GM19239 (cell line): Measurements from ENCODE around the gene USP48.

Source experiments
- DNase-seq: peaks from one replicate; pipeline ENCODE4 v3.0.0; 2011; ENCODE audit warnings: low spot score; ENCODE audit not compliant: insufficient read length
- FAIRE-seq: peaks from 2 replicates; lab custom pipeline; 2011; peaks lifted over from hg19 to GRCh38; lab: Jason Lieb, UNC

Gene USP48

DNA sequence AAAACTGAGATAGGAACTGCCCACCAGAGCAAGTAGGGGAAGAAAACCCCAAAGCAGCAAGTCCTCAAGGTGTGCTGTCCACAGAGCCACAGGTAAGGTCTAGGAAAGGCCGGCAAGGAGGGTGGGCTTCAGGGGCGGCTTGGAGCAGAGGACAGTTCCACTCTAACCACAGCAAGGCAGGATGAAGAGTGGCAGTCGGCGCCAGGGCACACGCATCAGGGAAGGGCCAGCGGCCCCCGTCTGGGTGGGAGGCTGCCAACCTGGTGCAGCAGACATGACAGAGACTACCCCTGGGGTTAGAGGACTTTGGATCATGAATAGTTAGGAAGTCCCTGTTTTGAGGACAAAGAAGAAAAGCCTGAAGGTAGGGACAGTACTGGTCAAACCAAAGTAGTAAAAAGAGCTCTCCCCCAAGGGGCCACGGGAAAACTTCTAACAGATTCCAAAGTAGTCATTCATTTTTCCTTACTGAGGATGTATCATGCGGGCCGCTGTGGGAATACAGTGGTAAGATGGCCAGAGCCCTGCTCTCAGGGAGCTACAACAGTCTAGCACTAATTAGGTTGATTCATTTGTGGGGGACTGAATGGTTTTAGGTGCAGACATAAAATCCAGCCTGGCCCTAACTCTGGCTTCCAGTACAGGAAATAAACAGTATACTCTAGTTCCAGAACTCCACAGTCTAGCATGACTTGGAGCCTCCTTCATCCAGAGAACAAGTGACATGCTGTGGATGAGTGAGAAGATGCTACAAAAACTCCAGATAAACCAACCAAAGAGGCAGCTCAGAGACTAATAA lies 110.3 kb downstream of the USP48 start:
- no peak for DNase-seq

DNA sequence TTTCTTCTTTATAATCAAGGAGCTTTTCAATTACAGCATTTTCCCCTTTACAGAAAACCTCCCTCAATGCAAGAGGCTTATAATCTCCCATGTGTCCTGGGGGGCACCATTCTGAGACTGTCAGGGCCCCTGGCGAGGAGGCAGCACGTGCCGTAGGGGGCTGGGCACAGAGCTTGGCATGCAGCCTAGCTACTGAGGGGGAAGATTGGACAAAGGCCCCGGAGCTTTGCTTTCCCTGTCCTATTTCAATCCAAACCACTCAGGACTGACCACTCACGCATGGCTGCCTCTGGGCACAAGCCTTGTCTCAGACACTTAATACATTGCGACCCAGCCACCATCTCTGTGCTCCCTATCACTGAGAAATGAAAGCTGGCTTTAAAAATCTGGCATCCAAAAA lies 111.0 kb downstream of the USP48 start:
- FAIRE-seq, result no peak
- no peak for DNase-seq

More for the DNA sequence above, 110.3 kb downstream of the USP48 start:
- FAIRE-seq, result no peak

DNA sequence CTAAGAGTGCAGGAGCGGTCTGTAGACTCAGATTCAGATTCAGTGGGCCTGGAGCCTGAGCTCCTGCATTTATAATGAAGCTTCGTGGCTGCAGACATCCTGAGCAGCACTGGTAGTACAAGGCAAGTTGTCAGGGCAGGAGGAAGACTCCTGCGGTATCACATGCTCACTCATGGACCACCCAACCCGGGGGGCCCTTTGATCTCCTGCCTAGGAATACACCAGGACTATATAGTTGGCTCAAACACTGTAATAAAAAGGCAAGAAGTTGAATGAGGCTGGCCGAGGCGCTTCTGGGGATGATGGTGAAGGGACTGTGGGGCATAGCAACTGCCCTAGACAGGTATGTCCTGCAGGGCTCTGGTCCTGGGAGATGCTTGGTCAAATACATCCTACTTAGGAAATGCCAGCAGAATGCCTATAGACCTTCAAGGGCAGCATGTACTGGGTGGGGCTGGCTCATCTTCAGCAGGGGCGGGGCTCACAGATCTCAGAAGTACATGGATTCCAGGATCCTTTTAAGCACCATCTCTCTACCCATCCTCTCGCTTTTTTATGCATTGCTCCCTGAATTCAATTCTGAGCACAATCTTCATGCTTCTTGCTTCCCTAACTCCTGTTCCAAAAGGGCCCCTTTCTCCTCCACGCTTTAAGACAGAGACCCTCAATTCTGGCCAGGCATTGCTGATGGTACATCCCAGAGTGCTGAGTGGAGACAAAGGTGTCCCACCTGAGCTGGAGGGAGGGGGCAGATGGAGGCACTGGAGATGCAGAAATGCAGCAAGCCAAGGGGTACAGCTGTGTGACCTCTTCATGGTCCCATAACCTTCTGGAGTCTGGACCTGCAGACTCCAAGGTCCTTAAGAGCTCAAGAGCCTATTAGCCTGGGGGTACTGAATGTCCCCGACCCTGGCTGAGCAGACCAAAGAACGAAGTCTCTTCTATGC lies 111.7 kb downstream of the USP48 start:
- no peak for FAIRE-seq
- no peak for DNase-seq

DNA sequence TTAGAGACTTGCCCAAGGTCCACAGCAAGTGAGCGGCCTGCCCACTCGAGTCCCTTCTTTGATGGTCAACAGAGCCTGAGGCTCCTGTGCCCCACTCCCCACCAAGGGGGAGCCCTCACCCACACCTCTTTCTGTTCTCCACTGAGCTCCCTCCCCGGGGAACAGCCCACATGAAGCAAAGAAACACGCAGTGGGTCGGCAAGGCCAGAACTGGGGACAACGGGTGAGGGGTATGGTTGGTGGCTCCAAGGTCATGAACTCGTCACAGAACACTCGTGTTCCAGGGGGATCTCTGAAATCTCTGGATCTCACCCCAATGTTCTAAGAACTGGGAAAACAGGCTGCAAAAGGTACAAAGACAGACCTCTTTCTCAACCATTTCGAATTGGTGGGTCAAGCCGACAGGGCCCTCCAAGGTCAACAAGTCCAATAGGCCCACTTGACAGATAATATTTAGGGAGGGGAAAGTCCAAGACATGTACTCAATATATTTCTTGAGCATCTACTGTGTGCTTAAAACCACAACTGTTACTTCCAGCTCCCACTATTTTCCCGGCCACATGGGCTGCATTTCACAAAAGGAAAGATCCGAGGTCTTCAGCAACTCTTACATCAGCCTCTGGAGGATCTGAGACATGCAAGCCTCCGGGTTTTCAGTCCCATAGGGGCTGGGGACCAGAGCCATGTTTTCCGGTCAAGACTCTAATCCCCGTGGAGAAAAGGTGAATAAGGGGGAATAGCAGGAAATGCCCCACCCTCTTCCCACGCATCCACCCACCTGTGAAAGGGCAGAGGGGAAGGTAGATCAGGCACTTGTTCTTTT lies 112.7 kb downstream of the USP48 start:
- DNase-seq, result no peak
- no peak for FAIRE-seq

DNA sequence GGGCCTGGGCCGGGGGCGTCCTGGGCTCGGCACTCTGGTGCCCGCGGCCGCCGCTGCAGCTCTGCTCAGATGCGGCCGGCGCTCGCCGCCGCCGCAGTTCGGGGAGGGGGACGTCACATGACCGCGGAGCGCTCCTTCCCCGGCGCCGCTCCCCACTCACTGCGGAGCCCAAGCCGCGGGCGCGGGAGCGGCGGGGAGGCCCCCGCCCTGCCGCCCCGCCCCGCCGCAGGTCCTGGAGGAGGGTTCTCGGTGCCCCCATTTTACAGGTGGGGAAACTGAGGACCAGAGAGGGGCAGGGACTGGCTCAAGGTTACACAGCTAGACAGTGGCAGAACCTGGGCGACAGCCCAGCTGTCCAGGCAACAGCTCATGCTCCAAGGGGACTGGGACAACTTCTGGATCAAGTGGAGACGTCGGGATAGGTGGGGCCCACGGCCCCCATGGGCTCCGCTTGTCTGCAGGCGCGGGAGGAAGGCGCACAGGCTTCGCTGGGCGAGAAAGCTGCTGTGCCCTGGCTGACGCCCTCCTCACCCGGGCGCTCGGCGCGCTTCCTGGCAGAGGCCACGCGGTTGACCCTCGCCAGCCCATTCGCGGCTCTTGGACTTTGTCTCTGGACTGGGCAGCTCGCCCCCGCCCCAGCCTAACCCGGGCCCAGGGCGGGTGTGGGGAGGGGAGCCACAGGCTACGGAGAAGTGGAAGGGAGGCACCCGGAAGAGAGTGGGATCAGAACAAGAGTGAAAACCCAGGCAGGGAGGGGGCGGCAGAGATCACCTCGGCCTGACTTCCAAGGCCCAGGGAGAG lies 113.5 kb downstream of the USP48 start, which contains the start of gene RAP1GAP:
Gene RAP1GAP (minus strand): TSS at position 100 of the 801 bp plus-strand sequence. CDS start 49,325 bp downstream, outside the sequence.
- DNase-seq (no peak), FAIRE-seq (no peak)

DNA sequence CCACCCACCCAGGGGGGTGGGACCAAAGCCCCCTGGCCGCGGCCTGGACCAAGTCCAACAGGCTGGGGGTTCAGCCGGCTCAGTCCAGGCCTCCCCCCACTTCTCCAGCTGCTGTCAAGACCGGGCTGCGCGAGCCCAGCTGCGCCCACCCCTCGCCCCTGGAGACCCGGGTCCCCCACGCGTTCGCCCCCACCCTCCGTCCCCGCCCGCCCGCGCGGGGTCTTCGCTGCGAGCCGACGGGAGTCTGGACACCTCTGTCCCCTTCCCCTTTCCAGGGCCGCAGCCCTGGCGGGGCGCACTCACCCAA lies 114.0 kb downstream of the USP48 start:
- FAIRE-seq, result no peak
- DNase-seq, result no peak

GRCh38 chr1:21668232-21668950 lies 114.6 kb downstream of the USP48 start:
- FAIRE-seq, result no peak
- no peak for DNase-seq

- DNase-seq (no peak), FAIRE-seq (no peak)
Observed at GRCh38 chr1:21667348-21668231, 115.4 kb downstream of the USP48 start.

GRCh38 chr1:21666576-21667320 lies 116.2 kb downstream of the USP48 start:
- no peak for FAIRE-seq
- no peak for DNase-seq

- FAIRE-seq (no peak), DNase-seq (no peak)
Observed at GRCh38 chr1:21665711-21666575, 117.0 kb downstream of the USP48 start.

- DNase-seq, result no peak
- no peak for FAIRE-seq
Observed at GRCh38 chr1:21664806-21665588, 118.0 kb downstream of the USP48 start.

DNA sequence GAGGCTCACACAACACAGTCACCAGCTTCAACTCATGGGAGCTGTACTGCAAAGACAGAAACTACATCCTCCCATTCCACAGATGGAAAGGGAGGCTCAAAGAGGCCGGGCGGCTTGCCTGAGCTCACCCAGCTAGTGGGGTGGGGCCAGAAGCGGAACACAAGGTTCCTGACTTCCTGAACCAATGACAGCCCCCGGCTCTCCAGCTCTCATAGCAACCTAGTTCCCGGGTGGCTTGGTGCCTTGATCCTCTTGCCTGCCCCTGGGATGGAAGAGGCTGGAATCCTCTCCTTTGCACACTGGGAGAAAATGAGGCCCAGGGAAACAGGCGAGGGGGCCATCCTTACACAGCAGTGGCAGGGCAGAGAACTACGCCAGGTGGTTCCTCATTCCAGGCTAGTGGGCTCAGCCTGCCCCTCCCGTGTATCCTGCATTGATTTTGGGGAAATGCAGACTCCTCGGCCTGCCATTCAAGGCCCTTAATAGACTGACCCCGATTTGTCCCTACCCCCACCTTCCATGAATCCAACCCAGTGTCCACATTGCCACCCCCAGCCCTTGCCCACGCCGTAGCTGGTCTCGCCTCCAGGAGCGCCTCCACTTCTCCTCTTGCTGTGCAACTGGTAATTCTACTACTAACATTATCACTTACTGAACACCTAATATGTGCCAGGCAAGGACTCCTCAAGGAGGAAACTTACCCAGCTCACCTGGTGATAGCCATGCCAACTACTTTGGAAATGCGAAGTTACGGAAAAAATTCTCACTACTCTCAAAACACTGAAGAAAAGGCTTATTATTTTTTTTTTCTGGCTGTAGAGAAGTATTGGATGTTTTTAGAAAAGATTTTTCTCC lies 118.8 kb downstream of the USP48 start:
- no peak for DNase-seq
- no peak for FAIRE-seq

- FAIRE-seq, result no peak
- DNase-seq, result no peak
Observed at GRCh38 chr1:21663248-21663950, 119.5 kb downstream of the USP48 start.
